GM12891 (cell line): ENCODE data around the gene SLC25A40.

Experiments used
- POLR2AphosphoS5 ChIP-seq: IDR thresholded peaks from 2 replicates; pipeline ENCODE4 v1.6.1; 2011; ENCODE audit warnings: low read depth, low read length, control low read depth
- SPI1 ChIP-seq: IDR thresholded peaks from 2 replicates; pipeline ENCODE4 v1.6.1; 2011; ENCODE audit warnings: low read depth, low read length, control low read depth

DNA sequence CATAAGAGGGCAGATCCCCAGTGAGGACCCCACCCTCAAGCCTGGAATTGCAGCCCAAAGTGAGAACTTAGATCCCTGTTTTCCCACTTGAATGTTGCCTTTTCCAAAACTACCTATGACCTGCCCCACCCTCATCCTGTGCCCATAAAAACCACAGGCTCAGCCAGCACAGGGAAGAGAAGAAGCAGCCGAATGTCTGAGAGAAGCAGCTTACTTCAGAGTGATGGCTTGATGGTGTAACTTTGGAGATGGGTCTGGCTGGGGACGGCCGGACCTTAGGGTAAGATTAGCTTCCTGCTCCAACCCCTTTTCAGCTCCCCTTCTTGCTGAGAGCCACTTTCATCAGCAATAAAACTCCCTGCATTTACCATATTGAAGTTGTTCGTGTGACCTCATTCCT, 5.7 kb downstream of the SLC25A40 start:
- no peak for TF ChIP-seq SPI1
- TF ChIP-seq POLR2AphosphoS5: no peak
